Renal cortex interstitium (tissue), 11 donors: Measurements from ENCODE around the gene GABRB1. TPM values are rescaled to one million over a fixed set of nuclear protein-coding genes. Genes with fewer than 3 reads are reported as not detected.

Experiments
- DNase-seq, 11 donors: peaks; one replicate each; pipeline ENCODE4 v3.0.0-alpha.2; 2013; ENCODE audit warnings: low read depth in 9 of 11, low spot score in 4 of 11; ENCODE audit errors: extremely low read depth in 1 of 11
- polyA plus RNA-seq, 3 donors: library from polyadenylated mRNA; unstranded; fragments of 120-200 nt; gene quantifications; one replicate each; pipeline ENCODE4 v1.2.1, GENCODE V29; 2013; ENCODE audit not compliant: insufficient read length in 3 of 3

Gene GABRB1
- polyA plus RNA-seq, 3 donors = 0.36 to 0.85 (median 0.67) TPM

DNA sequence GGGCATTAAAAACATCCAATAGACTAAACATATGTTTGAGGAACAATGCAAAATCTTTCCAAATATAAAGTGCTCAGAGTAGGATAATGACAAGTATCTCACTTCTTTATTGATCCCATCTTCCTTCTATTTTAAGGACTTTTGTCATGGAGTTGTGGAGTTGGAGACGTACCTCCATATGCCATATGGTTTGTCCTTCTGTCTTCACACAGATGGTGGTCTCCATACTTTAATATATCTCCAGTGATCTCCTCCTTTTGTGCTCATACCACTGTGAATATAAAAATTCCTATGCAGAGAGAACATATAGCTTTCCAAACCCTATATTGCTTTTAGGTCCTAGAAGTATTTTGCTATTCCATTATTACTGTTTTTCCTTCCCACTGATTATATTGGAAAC, 64.5 kb downstream of the GABRB1 start:
- DNase-seq = no peak

- DNase-seq = no peak
These were observed 70.1 kb downstream of the GABRB1 start for GRCh38 chr4:47101453-47101852.

DNA sequence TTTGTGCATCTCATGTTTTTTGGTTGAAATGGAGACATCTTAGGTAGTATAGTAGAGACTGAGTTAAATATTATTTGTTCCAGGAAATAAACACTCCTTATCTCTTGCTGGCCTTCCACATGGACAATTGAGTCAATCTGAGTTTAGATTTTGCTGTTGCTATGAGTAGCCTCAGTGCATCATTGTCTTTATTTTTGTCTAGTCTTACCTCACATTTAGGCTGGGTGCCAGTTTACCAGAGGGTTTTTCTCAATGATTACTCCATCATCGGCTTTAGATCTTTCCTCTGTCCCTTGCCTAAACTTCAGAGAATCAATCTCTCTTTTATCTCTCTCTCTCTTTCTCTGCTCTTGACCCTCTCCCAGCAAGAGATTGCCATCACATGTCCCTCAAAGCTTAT, 73.6 kb downstream of the GABRB1 start:
- DNase-seq = no peak

- DNase-seq = no peak
These were observed 75.2 kb downstream of the GABRB1 start for GRCh38 chr4:47106561-47106960.

DNA sequence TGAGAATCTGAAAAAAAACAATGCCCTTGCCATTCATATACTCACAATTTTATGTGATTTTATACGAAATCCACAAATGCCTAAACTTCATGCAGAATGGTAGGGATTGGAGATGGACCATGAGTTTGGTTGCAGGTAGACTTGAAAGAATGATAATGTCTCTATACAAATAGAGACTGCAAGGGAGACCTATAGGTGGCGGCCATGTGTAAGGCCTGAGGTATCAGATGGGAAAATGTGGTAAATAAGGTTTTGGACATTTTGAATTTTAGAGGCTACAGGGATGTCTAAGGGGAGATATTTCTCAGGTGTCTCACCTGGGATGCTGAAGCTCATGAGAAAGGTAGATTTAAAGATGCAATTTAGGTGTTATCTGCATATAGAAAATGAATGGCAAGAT, 78.0 kb downstream of the GABRB1 start:
- DNase-seq = no peak

DNA sequence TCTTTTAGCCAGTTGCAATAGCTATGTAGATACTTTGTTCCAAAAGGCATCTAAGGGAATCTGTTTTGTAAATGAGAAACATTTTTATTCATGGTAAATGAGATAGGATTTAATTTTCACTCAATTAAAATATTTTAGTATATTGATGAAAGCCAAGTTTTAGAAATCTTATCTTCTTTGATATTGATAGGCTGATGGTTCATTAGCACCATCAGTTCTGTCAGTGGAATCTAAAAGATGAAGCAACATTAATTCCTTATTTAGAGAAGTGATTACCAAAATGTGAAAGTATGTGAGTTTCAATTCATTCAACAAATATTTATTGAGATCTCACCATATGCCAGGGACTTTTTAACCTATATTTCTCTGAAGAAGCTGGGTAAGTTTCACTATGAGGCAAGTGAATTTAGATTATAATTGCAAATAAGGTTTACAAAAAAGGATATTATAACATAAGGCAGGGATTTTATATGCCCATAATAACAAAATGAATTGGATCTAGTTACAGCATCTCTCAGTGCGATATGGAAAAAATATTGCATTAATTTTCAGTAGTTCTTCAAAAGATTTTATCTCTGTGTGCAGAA, 79.3 kb downstream of the GABRB1 start:
- no peak for DNase-seq

DNA sequence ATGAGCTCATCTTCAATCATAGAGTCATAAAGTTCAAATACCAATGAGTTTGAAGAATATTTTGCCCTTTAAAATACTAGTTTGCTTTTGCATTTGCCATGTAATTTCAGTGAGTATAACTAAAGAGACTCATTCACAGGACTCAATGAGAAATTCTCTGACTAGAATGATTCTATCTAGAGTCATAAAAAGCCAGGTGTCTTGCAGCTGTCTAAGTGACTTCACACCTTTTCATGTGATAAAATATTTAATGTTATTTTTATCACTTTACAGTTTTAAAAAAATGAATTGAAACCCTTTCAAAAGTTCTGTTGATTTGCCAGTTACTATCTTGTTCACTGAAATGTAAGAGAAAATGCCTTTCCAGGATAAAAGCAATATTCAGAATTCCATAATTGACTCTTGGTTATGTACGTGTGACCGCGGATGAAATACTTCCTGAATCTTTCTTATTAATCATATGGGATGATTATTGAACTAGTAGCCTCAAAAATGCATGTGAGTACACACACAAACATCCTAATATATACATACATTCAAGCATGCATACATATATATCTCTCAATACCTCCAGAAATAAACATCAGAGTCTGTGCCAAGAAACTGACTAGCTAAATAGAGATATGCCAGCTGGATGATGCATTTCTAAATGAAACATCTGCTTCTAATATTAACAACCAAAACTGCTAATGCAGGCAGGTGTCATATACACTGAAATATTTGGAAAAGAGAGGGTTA, 87.0 kb downstream of the GABRB1 start:
- no peak for DNase-seq

GRCh38 chr4:47120783-47121182, 89.4 kb downstream of the GABRB1 start:
- DNase-seq = no peak

DNA sequence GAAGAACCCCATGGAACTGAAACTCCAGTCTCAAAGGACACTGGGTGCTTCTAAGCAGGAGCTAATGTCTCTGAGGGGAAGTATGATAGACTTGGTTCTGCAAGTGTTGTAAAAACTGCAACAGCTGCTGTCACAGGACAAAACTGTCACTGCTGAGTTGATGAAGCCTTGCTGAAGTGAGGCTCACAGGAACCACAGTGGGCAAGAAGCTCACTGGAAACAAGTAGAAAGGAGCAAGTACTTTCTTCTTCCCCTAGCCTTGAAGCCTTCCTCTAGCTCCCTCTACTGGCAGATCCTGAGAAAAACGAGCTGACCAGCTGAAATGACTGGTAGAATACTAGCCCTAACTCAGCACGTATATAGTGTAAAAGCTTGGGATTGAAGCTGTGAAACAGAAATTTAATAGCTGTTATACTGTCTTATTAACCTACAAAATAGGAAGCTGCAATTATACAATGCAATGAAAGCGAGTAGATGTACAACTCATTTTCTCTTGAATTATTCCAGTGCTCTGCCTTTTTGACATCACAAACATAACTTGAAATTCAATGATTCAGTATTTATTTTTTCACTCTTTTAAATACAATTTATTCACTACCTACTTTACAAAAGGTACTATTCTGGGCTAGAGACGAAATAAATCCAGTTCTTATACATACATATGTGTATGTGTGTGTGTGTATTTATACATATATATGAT, 91.4 kb downstream of the GABRB1 start:
- DNase-seq = peak; percentile 44 to 68 (median 55)

GRCh38 chr4:47128991-47129390, 97.6 kb downstream of the GABRB1 start:
- DNase-seq = no peak

GRCh38 chr4:47135210-47135609, 103.8 kb downstream of the GABRB1 start:
- DNase-seq = no peak

DNA sequence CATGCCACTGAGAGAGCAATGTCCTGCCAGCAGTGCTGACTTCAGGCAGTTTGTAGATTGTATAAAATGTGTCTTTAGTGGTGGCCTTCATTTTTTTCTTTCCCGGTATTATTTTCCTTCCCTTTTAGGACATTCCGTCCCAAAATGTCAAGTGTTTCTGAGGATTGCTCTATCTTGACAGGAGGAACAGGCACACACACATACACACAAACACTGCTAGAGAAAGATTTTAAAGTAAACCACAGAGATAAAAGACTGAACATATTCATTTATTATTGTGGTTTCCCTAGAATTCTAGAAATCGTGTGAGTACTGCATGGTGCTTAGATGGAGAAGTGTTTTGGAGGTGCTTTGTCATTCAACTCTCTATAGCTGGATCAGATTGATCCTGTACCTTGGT, 111.9 kb downstream of the GABRB1 start:
- DNase-seq = no peak

- no peak for DNase-seq
These were observed 114.3 kb downstream of the GABRB1 start for GRCh38 chr4:47145630-47146029.

- no peak for DNase-seq
These were observed 123.5 kb downstream of the GABRB1 start for GRCh38 chr4:47154816-47155370.

GRCh38 chr4:47155919-47156318, 124.6 kb downstream of the GABRB1 start:
- no peak for DNase-seq

- DNase-seq = no peak
These were observed 128.7 kb downstream of the GABRB1 start for GRCh38 chr4:47160095-47160494.

GRCh38 chr4:47167081-47168035, 136.0 kb downstream of the GABRB1 start:
- no peak for DNase-seq

GRCh38 chr4:47184083-47184482, 152.7 kb downstream of the GABRB1 start:
- DNase-seq = no peak

- DNase-seq = no peak
These were observed 154.4 kb downstream of the GABRB1 start for GRCh38 chr4:47185761-47186160.
